GM21529 (cell line): ENCODE data around the gene GPX3.

Experiments
- ATAC-seq: cut with Tn5 transposase; IDR thresholded peaks from one replicate; pipeline ENCODE4 v1.9.1; 2021; ENCODE audit not compliant: unreplicated experiment

GPX3 gene

GRCh38 chr5:151033217-151033934 is 13.0 kb downstream of the GPX3 start:
- ATAC-seq, result no peak

- ATAC-seq, result no peak
Observed at GRCh38 chr5:151034422-151035379, 14.3 kb downstream of the GPX3 start.

- no peak for ATAC-seq
Observed at GRCh38 chr5:151036556-151036955, 16.2 kb downstream of the GPX3 start.

DNA sequence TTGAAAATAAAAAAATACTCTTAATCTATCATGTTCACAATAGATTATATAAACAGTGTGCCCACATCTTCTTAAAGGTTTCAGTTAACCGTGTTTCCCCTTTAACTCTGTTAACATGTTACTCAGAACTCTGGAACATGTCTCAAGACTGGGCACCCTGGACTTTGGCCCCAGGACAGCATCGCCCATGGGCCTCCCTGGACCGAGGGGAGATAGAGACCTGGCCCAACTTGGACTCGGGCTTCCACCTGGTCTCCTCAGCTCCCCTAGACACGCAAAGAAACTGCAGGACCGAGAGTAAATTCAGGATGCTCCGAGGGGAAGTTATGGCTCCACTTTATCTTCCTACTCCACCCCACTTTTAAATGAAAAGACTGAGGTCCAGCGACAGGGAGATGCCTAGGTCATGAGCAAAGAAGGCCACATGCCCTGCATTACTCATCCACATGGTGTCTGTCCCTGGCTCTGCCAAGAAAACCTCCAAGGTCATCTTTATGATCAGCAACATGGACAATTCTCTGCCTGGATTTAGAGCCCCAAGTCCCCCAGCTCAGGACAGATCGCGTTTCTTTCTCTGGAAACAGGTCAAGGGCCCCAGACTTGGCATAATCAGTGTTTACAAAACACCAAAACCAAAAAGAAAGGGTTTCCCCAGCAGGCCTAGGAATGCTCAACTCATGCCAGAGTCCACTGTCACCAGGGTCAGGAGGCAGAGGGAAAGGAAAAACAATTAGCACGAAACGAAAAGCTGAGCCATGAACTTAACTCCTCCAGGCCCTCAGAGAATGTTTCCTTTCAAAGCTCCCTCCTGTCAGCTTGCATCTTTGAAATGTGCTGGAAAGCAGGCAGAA is 17.4 kb downstream of the GPX3 start:
- no peak for ATAC-seq

GRCh38 chr5:151038412-151038745 is 18.0 kb downstream of the GPX3 start:
- no peak for ATAC-seq

- ATAC-seq, result no peak
Observed at GRCh38 chr5:151038801-151039238, 18.4 kb downstream of the GPX3 start.

DNA sequence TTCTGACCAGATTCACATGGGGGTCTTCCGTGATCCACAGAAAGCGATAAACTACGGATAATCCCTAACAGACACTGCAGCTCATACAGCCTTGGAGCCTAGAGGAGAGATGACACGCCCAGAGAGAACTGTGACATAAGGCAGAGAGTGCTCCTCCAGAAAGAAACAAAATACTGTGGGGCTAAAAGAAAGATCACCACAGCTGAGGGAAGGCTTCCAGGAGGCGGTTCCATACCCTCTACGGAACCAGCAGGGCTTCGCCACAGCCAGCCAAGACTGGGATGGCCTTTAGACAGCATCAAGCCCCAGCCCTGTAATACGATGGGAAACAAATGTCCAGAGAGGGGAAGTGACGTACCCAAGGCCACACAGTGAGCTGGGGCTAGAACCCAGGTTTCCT is 19.3 kb downstream of the GPX3 start:
- ATAC-seq, result no peak

DNA sequence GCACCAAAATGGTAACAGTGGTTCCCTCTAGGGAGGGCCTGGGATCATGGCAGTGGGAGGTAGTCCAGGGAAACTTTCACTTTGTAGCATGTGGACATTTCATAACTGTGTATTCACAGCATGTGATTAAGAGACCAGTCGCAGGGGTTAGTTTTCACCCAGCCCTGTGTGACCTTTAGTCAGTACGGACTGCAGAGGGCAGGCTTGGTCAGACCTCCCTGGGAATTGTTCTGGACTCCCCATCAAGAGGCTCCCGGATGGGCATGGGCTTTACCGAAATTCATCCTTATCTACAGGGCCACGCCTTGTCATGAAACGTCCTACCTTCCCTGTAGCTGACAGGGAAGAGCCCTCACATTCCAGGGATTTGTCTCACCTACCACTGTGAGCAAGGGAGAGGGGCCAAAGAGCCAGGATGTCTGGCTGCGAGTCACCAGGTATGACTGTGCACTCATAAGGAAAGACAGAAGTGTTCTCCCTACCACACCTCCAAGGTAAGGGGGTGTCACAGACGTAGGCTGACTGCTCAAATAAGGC is 19.9 kb downstream of the GPX3 start:
- ATAC-seq, result no peak

GRCh38 chr5:151041577-151042268 is 21.3 kb downstream of the GPX3 start:
- ATAC-seq, result no peak

DNA sequence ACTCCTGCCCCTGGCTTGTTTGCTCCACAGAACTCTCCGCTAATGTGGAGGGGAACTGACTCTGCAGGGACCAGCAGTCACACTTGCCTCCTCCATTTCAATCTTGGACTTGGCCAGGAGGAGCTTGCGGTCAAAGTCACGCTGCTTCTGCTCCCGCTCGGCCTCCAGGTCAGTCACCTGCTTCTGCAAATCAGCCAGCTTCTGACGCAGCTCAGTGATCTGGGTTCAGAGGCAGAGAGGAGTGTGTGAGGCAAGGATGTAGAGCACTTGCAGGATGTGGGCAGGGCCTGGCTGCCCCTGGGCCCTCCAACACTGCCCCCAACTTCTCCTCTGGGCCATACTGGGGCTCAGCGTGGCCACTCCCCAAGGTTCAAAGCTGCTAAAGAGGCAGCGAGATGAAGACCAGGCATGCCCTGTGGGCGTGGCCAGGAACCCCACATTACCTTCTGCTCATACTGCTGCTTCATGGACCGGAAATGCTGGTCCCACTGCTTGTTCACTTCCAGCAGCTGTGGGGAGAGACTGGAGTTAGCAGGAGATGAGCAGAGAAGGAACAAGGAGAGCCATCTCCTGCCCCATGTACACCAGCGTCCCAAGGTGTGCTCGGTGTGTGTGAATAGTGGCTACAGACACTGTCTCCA is 22.2 kb downstream of the GPX3 start:
- no peak for ATAC-seq

GRCh38 chr5:151047814-151048425 is 27.5 kb downstream of the GPX3 start:
- peak; percentile 58 for ATAC-seq

DNA sequence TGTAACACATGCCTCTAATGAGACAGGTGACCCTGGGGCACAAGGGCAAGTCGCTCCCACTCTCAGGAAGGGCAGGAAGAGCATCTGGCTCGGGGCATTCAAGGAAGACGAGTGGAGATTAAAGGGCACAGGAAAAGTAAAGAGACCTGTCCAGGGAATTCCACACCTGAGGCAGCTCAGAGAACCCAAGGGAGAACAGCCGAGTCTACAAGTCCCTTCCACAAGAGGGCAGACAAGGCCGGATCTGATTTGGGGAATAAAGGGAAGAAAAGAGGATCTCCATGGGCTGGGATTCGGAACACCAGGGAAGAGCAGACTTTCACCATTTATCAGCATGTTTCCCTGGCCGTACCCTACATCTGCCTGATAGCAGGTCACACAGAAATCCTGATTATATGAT is 28.1 kb downstream of the GPX3 start:
- ATAC-seq, result no peak

DNA sequence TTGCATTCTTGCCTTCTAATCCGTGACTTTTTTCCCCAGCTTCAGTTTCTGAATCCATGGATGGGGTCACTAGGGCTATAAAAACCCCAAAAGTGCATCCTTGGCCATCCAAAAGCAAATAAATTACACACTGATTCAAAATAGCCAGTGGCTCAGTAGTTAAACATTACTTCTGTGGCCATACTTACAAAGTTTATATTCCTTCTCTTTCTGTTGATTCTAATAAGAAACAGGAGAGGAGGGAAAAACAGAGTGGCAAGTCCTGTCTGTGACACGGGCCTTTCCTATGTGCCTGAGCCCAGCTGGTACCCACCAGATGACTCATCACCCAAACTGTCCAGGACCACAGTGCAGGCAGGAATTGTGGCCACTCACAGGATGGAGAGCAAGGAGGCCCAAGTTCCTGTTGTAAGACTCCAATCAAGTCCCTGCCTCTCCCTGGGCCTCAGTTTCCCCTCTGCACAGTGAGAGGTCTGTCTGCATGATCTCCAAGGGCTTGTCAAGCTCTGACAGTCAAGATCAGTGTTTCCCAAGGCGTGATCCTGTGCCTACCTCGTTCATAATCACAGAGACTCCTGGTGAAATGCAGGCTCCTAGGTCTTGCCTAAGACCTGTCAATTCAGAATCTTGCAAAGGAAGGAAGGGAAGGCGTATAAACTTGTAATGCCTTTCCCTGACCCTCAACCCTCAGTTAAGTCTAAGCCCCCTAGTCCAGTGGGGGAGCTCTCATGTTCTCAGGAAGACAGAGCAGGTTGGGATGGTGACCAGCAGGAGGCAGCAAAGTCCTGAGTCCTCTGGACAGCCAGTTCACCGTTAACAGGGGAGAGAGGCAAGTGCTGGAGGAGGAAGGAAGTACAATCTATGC is 30.9 kb downstream of the GPX3 start:
- ATAC-seq, result no peak

GRCh38 chr5:151051931-151052608 is 31.7 kb downstream of the GPX3 start:
- ATAC-seq, result no peak

DNA sequence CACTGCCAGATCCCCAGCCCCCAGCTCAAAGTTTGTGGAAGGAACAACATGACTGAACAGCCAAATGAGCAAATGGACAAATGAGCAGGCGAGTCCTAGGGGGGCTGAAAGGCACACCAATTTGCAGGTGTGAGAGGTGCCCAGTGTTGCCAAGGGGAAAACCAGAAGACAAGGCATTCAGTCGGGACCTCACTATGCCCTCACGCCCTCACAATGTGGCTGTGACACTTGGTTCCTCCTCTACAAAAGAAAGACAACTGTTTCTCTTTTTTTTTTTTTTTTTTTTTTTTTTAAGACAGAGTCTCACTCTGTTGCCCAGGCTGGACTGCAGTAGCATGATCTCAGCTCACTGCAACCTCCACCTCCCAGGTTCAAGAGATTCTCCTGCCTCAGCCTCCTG is 32.4 kb downstream of the GPX3 start:
- no peak for ATAC-seq

- ATAC-seq, result no peak
Observed at GRCh38 chr5:151053796-151054462, 33.5 kb downstream of the GPX3 start.

- no peak for ATAC-seq
Observed at GRCh38 chr5:151054709-151055108, 34.3 kb downstream of the GPX3 start.
